Keratinocyte (primary cell): ENCODE data around the gene RBFOX2. TPM values are rescaled to one million over a fixed set of nuclear protein-coding genes. Genes with fewer than 3 reads are reported as not detected.

Source experiments
- DNase-seq: peaks from one replicate; pipeline ENCODE4 v3.0.0-alpha.2; 2011; ENCODE audit warnings: low read depth, missing footprints, low spot score
- FAIRE-seq: peaks from 2 replicates; lab custom pipeline; 2011; peaks lifted over from hg19 to GRCh38; lab: Jason Lieb, UNC
- H2AFZ ChIP-seq: 2 replicates; pipeline ENCODE4 v1.6.0; 2012; ENCODE audit warnings: low read length, control low read depth, inconsistent platforms; ENCODE audit not compliant: control insufficient read depth
- H3K27ac ChIP-seq: 2 replicates; pipeline ENCODE4 v1.5.1; 2011; ENCODE audit warnings: low read length; ENCODE audit not compliant: control insufficient read depth, insufficient read depth
- H3K27me3 ChIP-seq: 3 replicates; pipeline ENCODE4 v1.6.0; 2011; ENCODE audit warnings: low read length; ENCODE audit not compliant: control insufficient read depth, insufficient read depth; ENCODE audit errors: extremely low read depth
- H3K36me3 ChIP-seq, 2 experiments: 2 replicates in 1 of 2; 3 replicates in 1 of 2; pipeline ENCODE4 v1.5.1; 2011; ENCODE audit warnings: low read length in 2 of 2, mild to moderate bottlenecking in 1 of 2; ENCODE audit not compliant: control insufficient read depth in 2 of 2, insufficient read depth in 2 of 2; ENCODE audit errors: extremely low read depth in 1 of 2
- H3K4me1 ChIP-seq: 3 replicates; pipeline ENCODE4 v1.5.1; 2011; ENCODE audit warnings: low read length; ENCODE audit not compliant: control insufficient read depth, insufficient read depth; ENCODE audit errors: extremely low read depth
- H3K4me2 ChIP-seq: 3 replicates; pipeline ENCODE4 v1.6.0; 2011; ENCODE audit warnings: low read depth, low read length; ENCODE audit not compliant: control insufficient read depth, insufficient read depth; ENCODE audit errors: extremely low read depth
- H3K4me3 ChIP-seq, 3 experiments: fragments of 200-600 bp in 1 of 3; sonication (generic) in 1 of 3; 2 replicates in 2 of 3; 3 replicates in 1 of 3; pipeline ENCODE4 v1.5.1; 2011 to 2016; ENCODE audit warnings: low read length in 3 of 3, mild to moderate bottlenecking in 3 of 3, control low read depth in 2 of 3, inconsistent platforms in 1 of 3, low read depth in 1 of 3, mixed read lengths in 1 of 3, mixed run types in 1 of 3, moderate library complexity in 1 of 3; ENCODE audit not compliant: control insufficient read depth in 2 of 3, insufficient read depth in 2 of 3; ENCODE audit errors: extremely low read depth in 1 of 3
- H3K79me2 ChIP-seq: 2 replicates; pipeline ENCODE4 v1.6.0; 2012; ENCODE audit warnings: low read length; ENCODE audit not compliant: control insufficient read depth, insufficient read depth
- H3K9ac ChIP-seq: 3 replicates; pipeline ENCODE4 v1.6.0; 2011; ENCODE audit warnings: low read length; ENCODE audit not compliant: control insufficient read depth, insufficient read depth; ENCODE audit errors: extremely low read depth
- H3K9me1 ChIP-seq: 3 replicates; pipeline ENCODE4 v1.6.0; 2011; ENCODE audit warnings: low read length; ENCODE audit not compliant: control insufficient read depth, insufficient read depth; ENCODE audit errors: extremely low read depth
- H3K9me3 ChIP-seq: 2 replicates; pipeline ENCODE4 v1.5.1; 2012; ENCODE audit warnings: low read depth, low read length; ENCODE audit not compliant: control insufficient read depth
- H4K20me1 ChIP-seq: 3 replicates; pipeline ENCODE4 v1.6.0; 2011; ENCODE audit warnings: low read length; ENCODE audit not compliant: control insufficient read depth, insufficient read depth; ENCODE audit errors: extremely low read depth
- EZH2 ChIP-seq: IDR thresholded peaks from one replicate; pipeline ENCODE4 v1.6.1; 2012; ENCODE audit warnings: inconsistent platforms, mild to moderate bottlenecking, low read length, moderate library complexity
- dilution Hi-C: fragments of 300-500 bp; cut with MboI; formaldehyde crosslinking; loops from one replicate; pipeline ENCODE4 v1.7.0; 2020; ENCODE audit warnings: low sequenced_read_pairs; ENCODE audit not compliant: extremely low pct_ligation_motif_present
- polyA plus RNA-seq, 5 experiments: library from polyadenylated mRNA; depleted of rRNA in 3 of 5; stranded (reverse) in 3 of 5; stranded (forward) in 1 of 5; unstranded in 1 of 5; fragments of >200 nt; gene quantifications; 1 replicate in 1 of 5; 2 replicates in 3 of 5; 3 replicates in 1 of 5; pipeline versions ENCODE4 v1.2.1 to v1.2.3, GENCODE V29; 2011 to 2012; ENCODE audit warnings: missing spikeins in 2 of 5, low read depth in 1 of 5, low replicate concordance in 1 of 5
- TF ChIP-seq, protein P1 (sequence below), 3 experiments: IDR thresholded peaks in 1 of 3; conservative IDR thresholded peaks in 1 of 3; optimal IDR thresholded peaks in 1 of 3; 2 replicates in 2 of 3; 3 replicates in 1 of 3; pipeline versions ENCODE3 to v1.5.1; 2011; ENCODE audit warnings: low read length in 3 of 3, mild to moderate bottlenecking in 3 of 3, moderate library complexity in 2 of 3, control low read depth in 1 of 3, inconsistent platforms in 1 of 3; ENCODE audit not compliant: insufficient read depth in 2 of 3; ENCODE audit errors: extremely low read depth in 1 of 3

The RBFOX2 gene
- polyA plus RNA-seq, 1 donor (not counting 4 experiments of a cell fraction or from before 2014, with no cell fraction given), result 118 TPM

DNA sequence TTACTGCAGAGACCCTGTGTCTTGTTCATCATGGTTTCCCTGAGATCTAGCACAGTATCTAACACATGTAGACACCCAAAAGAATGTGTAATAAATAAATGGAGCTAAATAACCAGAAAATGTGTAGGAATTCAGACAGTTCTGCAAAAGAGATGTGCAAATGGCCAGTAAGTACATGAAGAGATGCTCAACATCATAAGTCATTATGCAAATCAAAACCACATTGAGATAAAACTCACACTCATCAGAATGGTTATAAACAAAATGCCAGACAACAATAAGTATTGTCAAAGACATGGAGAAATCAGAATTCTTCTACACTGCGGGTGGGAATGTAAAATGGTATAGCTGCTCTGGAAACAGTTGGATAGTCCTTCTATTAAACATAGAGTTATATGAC, 88.5 kb downstream of the RBFOX2 start:
- Histone ChIP-seq H3K36me3 (peaks cover 0 to 1% of the 10 kb centered on the region in 2 experiments), H3K27ac (no peak overlapping the region), H3K9me3 (no peaks in the 10 kb centered on the region), H3K9ac (no peak overlapping the region), H3K27me3 (no peaks in the 10 kb centered on the region), H3K4me2 (no peak overlapping the region), H3K4me3 (no peak overlapping the region), H2AFZ (no peak overlapping the region), H3K9me1 (peaks cover 2% of the 10 kb centered on the region), H3K79me2 (peaks cover 11% of the 10 kb centered on the region), H3K4me1 (no peaks in the 10 kb centered on the region), H4K20me1 (no peaks in the 10 kb centered on the region)
- no peak for DNase-seq
- TF ChIP-seq EZH2, result no peak
- TF ChIP-seq, protein P1, sequence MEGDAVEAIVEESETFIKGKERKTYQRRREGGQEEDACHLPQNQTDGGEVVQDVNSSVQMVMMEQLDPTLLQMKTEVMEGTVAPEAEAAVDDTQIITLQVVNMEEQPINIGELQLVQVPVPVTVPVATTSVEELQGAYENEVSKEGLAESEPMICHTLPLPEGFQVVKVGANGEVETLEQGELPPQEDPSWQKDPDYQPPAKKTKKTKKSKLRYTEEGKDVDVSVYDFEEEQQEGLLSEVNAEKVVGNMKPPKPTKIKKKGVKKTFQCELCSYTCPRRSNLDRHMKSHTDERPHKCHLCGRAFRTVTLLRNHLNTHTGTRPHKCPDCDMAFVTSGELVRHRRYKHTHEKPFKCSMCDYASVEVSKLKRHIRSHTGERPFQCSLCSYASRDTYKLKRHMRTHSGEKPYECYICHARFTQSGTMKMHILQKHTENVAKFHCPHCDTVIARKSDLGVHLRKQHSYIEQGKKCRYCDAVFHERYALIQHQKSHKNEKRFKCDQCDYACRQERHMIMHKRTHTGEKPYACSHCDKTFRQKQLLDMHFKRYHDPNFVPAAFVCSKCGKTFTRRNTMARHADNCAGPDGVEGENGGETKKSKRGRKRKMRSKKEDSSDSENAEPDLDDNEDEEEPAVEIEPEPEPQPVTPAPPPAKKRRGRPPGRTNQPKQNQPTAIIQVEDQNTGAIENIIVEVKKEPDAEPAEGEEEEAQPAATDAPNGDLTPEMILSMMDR (optimal IDR thresholded peaks at IDR 0.05 in 1 of 3, IDR thresholded peaks at IDR 0.05 in 1 of 3, conservative IDR thresholded peaks at IDR 0.05 in 1 of 3; ENCODE audit: extremely low read depth in 1 of 3, insufficient read depth in 2 of 3, low read length in 3 of 3), result no peak
- dilution Hi-C loops, result no loop called here
- peak; percentile 53 for FAIRE-seq

DNA sequence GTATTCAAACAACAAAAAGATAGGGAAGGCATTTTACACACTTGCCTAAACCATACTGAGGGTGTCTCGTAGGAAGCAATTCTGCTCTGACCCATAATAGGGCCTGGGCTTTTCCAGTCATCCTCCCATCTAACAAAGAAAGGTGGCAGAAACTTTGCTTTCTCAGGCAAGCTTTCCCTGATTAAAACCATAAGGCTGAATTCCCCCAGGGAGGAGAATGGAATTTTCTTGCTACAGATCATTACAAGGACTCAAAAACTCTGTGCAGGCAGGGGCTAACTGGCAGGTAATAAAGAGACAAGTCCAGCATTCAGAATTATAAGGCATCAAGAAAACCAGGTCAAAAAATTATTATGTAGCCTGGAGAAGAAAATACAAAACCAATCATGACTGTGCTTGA, 90.4 kb downstream of the RBFOX2 start:
- Histone ChIP-seq H3K9ac (no peak overlapping the region), H3K79me2 (peaks cover 5% of the 10 kb centered on the region), H3K27ac (no peak overlapping the region), H3K4me3 (no peak overlapping the region), H3K36me3 (peaks cover 0 to 1% of the 10 kb centered on the region in 2 experiments), H4K20me1 (no peaks in the 10 kb centered on the region), H3K9me1 (peaks cover 2% of the 10 kb centered on the region), H3K9me3 (no peaks in the 10 kb centered on the region), H2AFZ (no peak overlapping the region), H3K4me1 (no peaks in the 10 kb centered on the region), H3K4me2 (no peak overlapping the region), H3K27me3 (no peaks in the 10 kb centered on the region)
- dilution Hi-C loops, result no loop called here
- FAIRE-seq (peak; percentile 39), DNase-seq (no peak)
- TF ChIP-seq, protein P1 (optimal IDR thresholded peaks at IDR 0.05 in 1 of 3, IDR thresholded peaks at IDR 0.05 in 1 of 3, conservative IDR thresholded peaks at IDR 0.05 in 1 of 3; ENCODE audit: extremely low read depth in 1 of 3, insufficient read depth in 2 of 3, low read length in 3 of 3), result no peak
- TF ChIP-seq EZH2, result no peak
